IMR-90 (cell line): ENCODE measurements around the gene MGAT3.

Experiments
- BHLHE40 ChIP-seq: fragments of 150-350 bp; IDR thresholded peaks from 2 replicates; pipeline ENCODE4 v1.6.1; 2016; ENCODE audit warnings: mild to moderate bottlenecking, low read depth, low read length
- CEBPB ChIP-seq: IDR thresholded peaks from 2 replicates; pipeline ENCODE4 v1.6.1; 2012; ENCODE audit warnings: low read depth, low read length, improper control_type of control experiment
- CTCF ChIP-seq: conservative IDR thresholded peaks from 2 replicates; pipeline ENCODE4 v1.5.1; 2012; ENCODE audit warnings: mild to moderate bottlenecking, low read depth, low read length, improper control_type of control experiment
- ELK1 ChIP-seq: fragments of 150-350 bp; IDR thresholded peaks from 2 replicates; pipeline ENCODE4 v1.6.1; 2016; ENCODE audit warnings: low read depth, mild to moderate bottlenecking, low read length, moderate library complexity, borderline replicate concordance
- MXI1 ChIP-seq: IDR thresholded peaks from 2 replicates; pipeline ENCODE4 v1.6.1; 2012; ENCODE audit warnings: low read depth, mild to moderate bottlenecking, low read length, moderate library complexity, borderline replicate concordance
- POLR2A ChIP-seq: IDR thresholded peaks from 2 replicates; pipeline ENCODE4 v1.6.1; 2012; ENCODE audit warnings: mild to moderate bottlenecking, low read depth, low read length
- RAD21 ChIP-seq: IDR thresholded peaks from 2 replicates; pipeline ENCODE4 v1.6.1; 2012; ENCODE audit warnings: low read length, improper control_type of control experiment
- RCOR1 ChIP-seq: IDR thresholded peaks from 2 replicates; pipeline ENCODE4 v1.6.1; 2012; ENCODE audit warnings: mild to moderate bottlenecking, low read length, improper control_type of control experiment; ENCODE audit not compliant: insufficient replicate concordance
- RFX5 ChIP-seq: IDR thresholded peaks from 2 replicates; pipeline ENCODE4 v1.8.0; 2012; ENCODE audit warnings: low read depth, mild to moderate bottlenecking, low read length, moderate library complexity
- SMC3 ChIP-seq: fragments of 150-350 bp; IDR thresholded peaks from 2 replicates; pipeline ENCODE4 v1.6.1; 2016; ENCODE audit warnings: low read depth, mild to moderate bottlenecking, antibody characterized with exemption, low read length, moderate library complexity

GRCh38 chr22:39437791-39438704, 18.8 kb upstream of the MGAT3 start:
- TF ChIP-seq CTCF: no peak
- TF ChIP-seq POLR2A: no peak
- no peak for TF ChIP-seq RCOR1
- TF ChIP-seq RAD21: no peak
- no peak for TF ChIP-seq CEBPB
- no peak for TF ChIP-seq RFX5
- TF ChIP-seq ELK1: no peak
- TF ChIP-seq MXI1: no peak
- no peak for TF ChIP-seq BHLHE40
- no peak for TF ChIP-seq SMC3
